Heart left ventricle (tissue), 16 donors: ENCODE data around the gene ZC2HC1C. TPM values are rescaled to one million over a fixed set of nuclear protein-coding genes. Genes with fewer than 3 reads are reported as not detected.

Source experiments
- ATAC-seq, 4 donors: fragments of 200-7000 bp; cut with Tn5 transposase; one replicate each; pipeline ENCODE4 v1.9.1; 2020 to 2022; ENCODE audit warnings: moderate library complexity in 4 of 4, mild to moderate bottlenecking in 3 of 4, moderate number of reproducible peaks in 1 of 4
- DNase-seq, 5 donors: peaks; one replicate each; pipeline ENCODE4 v3.0.0-alpha.2; 2020
- H3K27ac ChIP-seq, 12 donors: fragments of 200-600 bp; sonication (generic) in 4 of 12; one replicate each; pipeline versions ENCODE4 v1.5.0 to v1.8.0; 2016 to 2022; ENCODE audit warnings: mild to moderate bottlenecking in 2 of 12
- H3K27me3 ChIP-seq, 9 donors: fragments of 200-600 bp; sonication (generic) in 2 of 9; one replicate each; pipeline versions ENCODE4 v1.5.1 to v1.8.0; 2016 to 2022; ENCODE audit warnings: mild to moderate bottlenecking in 3 of 9
- H3K36me3 ChIP-seq, 9 donors: fragments of 200-600 bp; sonication (generic) in 2 of 9; one replicate each; pipeline versions ENCODE4 v1.5.0 to v1.8.0; 2018 to 2022; ENCODE audit warnings: mild to moderate bottlenecking in 2 of 9
- H3K4me1 ChIP-seq, 12 donors: fragments of 200-600 bp; sonication (generic) in 4 of 12; one replicate each; pipeline versions ENCODE4 v1.5.0 to v1.8.0; 2016 to 2022; ENCODE audit warnings: mild to moderate bottlenecking in 3 of 12
- H3K4me3 ChIP-seq, 12 donors: fragments of 200-600 bp; sonication (generic) in 4 of 12; one replicate each; pipeline versions ENCODE4 v1.5.0 to v1.8.0; 2017 to 2022; ENCODE audit warnings: mild to moderate bottlenecking in 9 of 12, moderate library complexity in 4 of 12
- H3K9me3 ChIP-seq, 12 donors: fragments of 200-600 bp; sonication (generic) in 4 of 12; one replicate each; pipeline versions ENCODE4 v1.5.0 to v1.8.0; 2016 to 2022; ENCODE audit warnings: mild to moderate bottlenecking in 1 of 12
- CTCF ChIP-seq, 12 donors: fragments of 200-600 bp; sonication (generic) in 4 of 12; IDR thresholded peaks; one replicate each; pipeline versions ENCODE4 v1.5.0 to v1.8.0; 2018 to 2022; ENCODE audit warnings: antibody characterized with exemption in 12 of 12, mild to moderate bottlenecking in 5 of 12
- POLR2A ChIP-seq, 2 donors: fragments of 450-650 bp; IDR thresholded peaks; one replicate each; pipeline ENCODE4 v1.6.1; 2017; ENCODE audit warnings: antibody characterized with exemption in 2 of 2, mild to moderate bottlenecking in 2 of 2, moderate library complexity in 2 of 2
- WGBS, 4 donors: extraction: QIAGEN DNeasy Blood & Tissue Kit in 2 of 4; methylation state at CpG; one replicate each; pipeline versions ENCODE4 v1.1.5 to v1.1.7; 2013 to 2018; 5-methylcytosine and 5-hydroxymethylcytosine counted together
- intact Hi-C, 10 donors: fragments of 100-400 bp; cut with DNase I; formaldehyde crosslinking; loops; one replicate each; pipeline versions ENCODE4 v1.11.1 to v1.14.2; 2022
- polyA plus RNA-seq, 2 donors: library from polyadenylated mRNA; stranded (reverse); fragments of 200-250 nt; gene quantifications; one replicate each; pipeline ENCODE4 v1.2.3, GENCODE V29; 2013
- total RNA-seq, 9 donors: library from RNA; depleted of rRNA in 2 of 9; stranded (reverse); fragments of >200 nt in 2 of 9; fragmentation: NEBNext Ultra II Directional in 3 of 9; extraction: Animal tissue kit (Norgen Biotek cat#: 25700) in 3 of 9; gene quantifications; one replicate each; pipeline versions ENCODE4 v1.1.0 to v1.2.4, GENCODE V29; 2016 to 2023
- donor health status: ischemic (EF 13 %, LVEDD 7.1; RV severe dilation, severe dysfunction).
- donor health status: healthy with polysubstance abuse.
- donor health status: DM: no; HTN: yes; CAD: no.
- donor health status: DM: no; HTN: no; CAD: no.
- donor health status: ischemic (EF 25% LVEDD 6.9; RV normal size, moderate dysfunction).
- donor health status: ischemic (EF 25% LVEDD 5.7; RV mildly dilated, moderate dysfunction).
- donor health status: healthy.
- donor health status: DM: yes; HTN: yes; CAD: no.
- donor health status: ischemic (EF 35%, LVEDD 5.7; RV mildly dilated, moderate dysfunction).
- donor health status: nonischemic (EF 11% LVEDD 7.7; RV severe dilation, severe dysfunction).
- donor health status: DM: yes; HTN: yes; CAD: no.
- donor health status: PGD.
- donor health status: ischemic (EF 29% LVEDD 5.4; RV normal size, mild dysfunction).
- donor health status: nonischemic (EF 23%, LVEDD 6.1; RV moderate dilation, normal function).

The ZC2HC1C gene
- total and polyA plus RNA-seq, 11 donors, result 3.4 to 13.3 (median 8.4) TPM

- no peak for TF ChIP-seq POLR2A (IDR thresholded peaks at IDR 0.05)
- no peak for TF ChIP-seq CTCF (IDR thresholded peaks at IDR 0.05)
- 67 to 77% (median 69%) methylated on average over 1 of the region's 1 CpG for WGBS, 4 donors
- Histone ChIP-seq H3K36me3 (peaks cover 0 to 5% (median 0%) of the 10 kb centered on the region in 9 donors), H3K27me3 (no peaks in the 10 kb centered on the region), H3K9me3 (no peaks in the 10 kb centered on the region), H3K27ac (no peak overlapping the region), H3K4me1 (peaks cover 0 to 20% (median 13%) of the 10 kb centered on the region in 12 donors), H3K4me3 (no peak overlapping the region)
- no peak for DNase-seq
- no peak for ATAC-seq
- intact Hi-C loops, result loop anchor here in 2 of 10 donors (5.0 kb wide), 2 partner anchors 33 to 42 kb away; no protein-coding TSS in a partner anchor
Observed at GRCh38 chr14:75054421-75054820, 15.0 kb upstream of the ZC2HC1C start.

GRCh38 chr14:75059642-75060041, 9.8 kb upstream of the ZC2HC1C start:
- H3K27ac ChIP-seq, result no peak overlapping the region
- H3K9me3 ChIP-seq, result peaks cover 0 to 5% (median 0%) of the 10 kb centered on the region in 12 donors
- 81 to 91% (median 85%) methylated on average over 2 of the region's 2 CpGs for WGBS, 4 donors
- peaks cover 0 to 9% (median 0%) of the 10 kb centered on the region in 9 donors for H3K36me3 ChIP-seq
- no peak for ATAC-seq
- H3K4me1 ChIP-seq, result peaks cover 0 to 16% (median 13%) of the 10 kb centered on the region in 12 donors
- H3K27me3 ChIP-seq, result no peaks in the 10 kb centered on the region
- H3K4me3 ChIP-seq, result no peak overlapping the region
- DNase-seq, result no peak
- TF ChIP-seq CTCF (IDR thresholded peaks at IDR 0.05), result no peak
- TF ChIP-seq POLR2A (IDR thresholded peaks at IDR 0.05), result no peak
- intact Hi-C loops, result loop anchor here in 1 of 10 donors (10.0 kb wide), 1 partner anchor 115 kb away; no protein-coding TSS in a partner anchor

- no peak overlapping the region for H3K4me3 ChIP-seq
- no peak for DNase-seq
- no peak overlapping the region for H3K27ac ChIP-seq
- peaks cover 0 to 5% (median 0%) of the 10 kb centered on the region in 12 donors for H3K9me3 ChIP-seq
- peaks cover 0 to 9% (median 0%) of the 10 kb centered on the region in 9 donors for H3K36me3 ChIP-seq
- peaks cover 0 to 22% (median 14%) of the 10 kb centered on the region in 12 donors for H3K4me1 ChIP-seq
- ATAC-seq, result no peak
- 47 to 74% (median 60%) methylated on average over 2 of the region's 2 CpGs for WGBS, 4 donors
- H3K27me3 ChIP-seq, result no peaks in the 10 kb centered on the region
- intact Hi-C loops, result loop anchor here in 1 of 10 donors (10.0 kb wide), 1 partner anchor 116 kb away; no protein-coding TSS in a partner anchor
- no peak for TF ChIP-seq POLR2A (IDR thresholded peaks at IDR 0.05)
- no peak for TF ChIP-seq CTCF (IDR thresholded peaks at IDR 0.05)
Observed at GRCh38 chr14:75060420-75060819, 9.0 kb upstream of the ZC2HC1C start.

- TF ChIP-seq POLR2A (IDR thresholded peaks at IDR 0.05) (no peak), CTCF (IDR thresholded peaks at IDR 0.05) (no peak)
- WGBS, 4 donors, result 32 to 50% (median 34%) methylated on average over 5 of the region's 5 CpGs
- Histone ChIP-seq H3K27ac (peak overlapping the region in 3 of 12 donors; percentile 69 to 80 (median 80)), H3K36me3 (peaks cover 0 to 9% (median 0%) of the 10 kb centered on the region in 9 donors), H3K4me1 (peaks cover 0 to 41% (median 24%) of the 10 kb centered on the region in 12 donors), H3K9me3 (peaks cover 0 to 5% (median 0%) of the 10 kb centered on the region in 12 donors), H3K4me3 (peak overlapping the region in 11 of 12 donors; percentile 56 to 91 (median 74)), H3K27me3 (no peaks in the 10 kb centered on the region)
- intact Hi-C loops, result loop anchor here in 1 of 10 donors (10.0 kb wide), 1 partner anchor 118 kb away; no protein-coding TSS in a partner anchor
- DNase-seq (no peak), ATAC-seq (no peak)
Observed at GRCh38 chr14:75063013-75063412, 6.4 kb upstream of the ZC2HC1C start.
